GM12878 (cell line): ENCODE results near the gene TPO. TPM values are rescaled to one million over a fixed set of nuclear protein-coding genes. Genes with fewer than 3 reads are reported as not detected.

Experiments used
- ATAC-seq: fragments of 200-7000 bp; cut with Tn5 transposase; 3 replicates; pipeline ENCODE4 v1.9.1; 2020; ENCODE audit warnings: mild to moderate bottlenecking, moderate library complexity
- BruUV-seq: library from RNA; stranded (reverse); fragments of 400-500 nt; replicated peaks from 2 replicates; lab custom pipeline; 2021; lab: Mats Ljungman, UMichigan
- CTCF ChIA-PET: fragments of 300-600 bp; sonication (Branson Sonifier 250); formaldehyde crosslinking; extraction: SDS; loops from one replicate; lab custom pipeline; 2021; ENCODE audit warnings: inconsistent platforms; lab: Yijun Ruan, JAX
- POLR2A ChIA-PET: fragments of 350-600 bp; formaldehyde crosslinking; extraction: SDS; loops from one replicate; lab custom pipeline; 2021; ENCODE audit warnings: inconsistent platforms; lab: Charles Lee
- RAD21 ChIA-PET: fragments of 300-600 bp; sonication (Branson Sonifier 250); formaldehyde crosslinking; loops from one replicate; lab custom pipeline; 2023; ENCODE audit warnings: antibody characterized with exemption; ENCODE audit not compliant: unreplicated experiment; lab: Charles Lee
- SMC1A ChIA-PET: fragments of 300-600 bp; sonication (Branson Sonifier 250); formaldehyde crosslinking; loops from one replicate; lab custom pipeline; 2023; ENCODE audit not compliant: unreplicated experiment, uncharacterized antibody; lab: Charles Lee
- DNase-seq: peaks from one replicate; pipeline ENCODE4 v3.0.0-alpha.2; 2011; ENCODE audit warnings: low read depth, low spot score
- FAIRE-seq: peaks from 3 replicates; lab custom pipeline; 2011; peaks lifted over from hg19 to GRCh38; lab: Jason Lieb, UNC
- H2AFZ ChIP-seq: 2 replicates; pipeline ENCODE4 v1.6.0; 2011; ENCODE audit warnings: low read depth, low read length, control low read depth; ENCODE audit not compliant: control insufficient read depth
- H3K27ac ChIP-seq: 2 replicates; pipeline ENCODE4 v1.5.1; 2011; ENCODE audit warnings: control low read depth; ENCODE audit not compliant: control insufficient read depth, insufficient read depth
- H3K27me3 ChIP-seq, 2 experiments: replicated peaks in 1 of 2; 2 replicates each; pipeline versions ENCODE4 v1.6.0 to v1.6.1; 2011; ENCODE audit warnings: low read length in 1 of 2; ENCODE audit not compliant: control insufficient read depth in 2 of 2, insufficient read depth in 2 of 2
- H3K36me3 ChIP-seq, 2 experiments: 2 replicates each; pipeline ENCODE4 v1.5.1; 2011; ENCODE audit warnings: low read length in 1 of 2; ENCODE audit not compliant: control insufficient read depth in 2 of 2, insufficient read depth in 2 of 2
- H3K4me1 ChIP-seq: 2 replicates; pipeline ENCODE4 v1.6.1; 2011; ENCODE audit warnings: mild to moderate bottlenecking, low read length, moderate library complexity, mixed read lengths; ENCODE audit not compliant: control insufficient read depth, insufficient read depth
- H3K4me2 ChIP-seq: 2 replicates; pipeline ENCODE4 v1.6.0; 2011; ENCODE audit warnings: control low read depth; ENCODE audit not compliant: control insufficient read depth, insufficient read depth
- H3K4me3 ChIP-seq: fragments of 200-600 bp; sonication (generic); 2 replicates; pipeline ENCODE4 v1.5.1; 2016
- H3K79me2 ChIP-seq: 2 replicates; pipeline ENCODE4 v1.6.0; 2011; ENCODE audit warnings: low read length; ENCODE audit not compliant: control insufficient read depth, insufficient read depth
- H3K9ac ChIP-seq: 2 replicates; pipeline ENCODE4 v1.8.0; 2011; ENCODE audit warnings: low read length, control low read depth, mixed read lengths; ENCODE audit not compliant: control insufficient read depth, insufficient read depth
- H3K9me3 ChIP-seq: replicated peaks from 3 replicates; pipeline ENCODE4 v1.5.1; 2011; ENCODE audit warnings: mild to moderate bottlenecking, low read length; ENCODE audit not compliant: control insufficient read depth, insufficient read depth
- H4K20me1 ChIP-seq: 2 replicates; pipeline ENCODE4 v1.6.0; 2011; ENCODE audit not compliant: control insufficient read depth, insufficient read depth
- CBX5 ChIP-seq: sonication (generic); IDR thresholded peaks from 2 replicates; pipeline ENCODE4 v1.6.1; 2016; ENCODE audit warnings: low read depth, moderate library complexity, mild to moderate bottlenecking, inconsistent platforms
- CHD2 ChIP-seq: IDR thresholded peaks from 2 replicates; pipeline ENCODE4 v1.6.1; 2011; ENCODE audit warnings: low read depth, low read length, improper control_type of control experiment, borderline replicate concordance
- EP300 ChIP-seq, 2 experiments: fragments of 150-350 bp in 1 of 2; IDR thresholded peaks; 2 replicates each; pipeline ENCODE4 v1.6.1; 2011 to 2012; ENCODE audit warnings: low read depth in 2 of 2, low read length in 2 of 2, borderline replicate concordance in 1 of 2, improper control_type of control experiment in 1 of 2, inconsistent platforms in 1 of 2; ENCODE audit not compliant: control insufficient read depth in 1 of 2
- PML ChIP-seq: IDR thresholded peaks from 2 replicates; pipeline ENCODE4 v1.6.1; 2012; ENCODE audit warnings: low read length, inconsistent platforms
- SMC3 ChIP-seq: IDR thresholded peaks from 2 replicates; pipeline ENCODE4 v1.6.1; 2011; ENCODE audit warnings: low read length, improper control_type of control experiment, borderline replicate concordance
- ZNF622 ChIP-seq: fragments of 450-650 bp; IDR thresholded peaks from 2 replicates; pipeline ENCODE4 v1.6.1; 2017; ENCODE audit warnings: mild to moderate bottlenecking, inconsistent platforms
- WGBS: methylation state at CpG from one replicate; pipeline ENCODE4 v1.1.6; 2016; ENCODE audit warnings: low lambda C conversion rate; ENCODE audit not compliant: insufficient replicate concordance, insufficient coverage; ENCODE audit errors: missing lambda C conversion rate; 5-methylcytosine and 5-hydroxymethylcytosine counted together
- in situ Hi-C: fragments of 300-500 bp; cut with MboI; formaldehyde crosslinking; loops from 9 replicates; pipeline ENCODE4 v1.14.3; 2018; ENCODE audit warnings: mixed read lengths
- intact Hi-C: fragments of 100-400 bp; cut with micrococcal nuclease; formaldehyde crosslinking; loops from one replicate; pipeline ENCODE4 v1.14.2; 2022; ENCODE audit not compliant: unreplicated experiment
- polyA plus RNA-seq, 11 experiments: library from polyadenylated mRNA; depleted of rRNA in 4 of 11; unstranded in 6 of 11; stranded (reverse) in 5 of 11; fragments of >200 nt; fragmentation: Nextera tagmentation in 4 of 11; fragmentation: Illumina TruSeq in 1 of 11; extraction: Ambion mirVana in 4 of 11; extraction: Trizol in 1 of 11; gene quantifications; 1 replicate in 1 of 11; 2 replicates in 10 of 11; pipeline versions ENCODE4 v1.2.1 to v1.2.3, GENCODE V29; 2011 to 2016; ENCODE audit warnings: inconsistent platforms in 2 of 11, missing spikeins in 2 of 11, low read depth in 1 of 11
- total RNA-seq, 4 experiments: library from RNA; depleted of rRNA in 3 of 4; stranded (reverse); fragments of >200 nt in 3 of 4; fragmentation: Illumina TruSeq in 1 of 4; extraction: Trizol in 1 of 4; gene quantifications; 2 replicates each; pipeline versions ENCODE4 v1.2.1 to v1.2.3, GENCODE V29; 2013 to 2021
- TF ChIP-seq, protein P1 (sequence below): fragments of 450-650 bp; IDR thresholded peaks from 2 replicates; pipeline ENCODE4 v1.6.1; 2017; ENCODE audit warnings: low read depth, mild to moderate bottlenecking, moderate library complexity

Gene TPO
- total and polyA plus RNA-seq, 10 of the 15 experiments (the other 5 are each of a cell fraction or from before 2014, with no cell fraction given) = 0.07 to 0.11 TPM; not detected in 8

DNA sequence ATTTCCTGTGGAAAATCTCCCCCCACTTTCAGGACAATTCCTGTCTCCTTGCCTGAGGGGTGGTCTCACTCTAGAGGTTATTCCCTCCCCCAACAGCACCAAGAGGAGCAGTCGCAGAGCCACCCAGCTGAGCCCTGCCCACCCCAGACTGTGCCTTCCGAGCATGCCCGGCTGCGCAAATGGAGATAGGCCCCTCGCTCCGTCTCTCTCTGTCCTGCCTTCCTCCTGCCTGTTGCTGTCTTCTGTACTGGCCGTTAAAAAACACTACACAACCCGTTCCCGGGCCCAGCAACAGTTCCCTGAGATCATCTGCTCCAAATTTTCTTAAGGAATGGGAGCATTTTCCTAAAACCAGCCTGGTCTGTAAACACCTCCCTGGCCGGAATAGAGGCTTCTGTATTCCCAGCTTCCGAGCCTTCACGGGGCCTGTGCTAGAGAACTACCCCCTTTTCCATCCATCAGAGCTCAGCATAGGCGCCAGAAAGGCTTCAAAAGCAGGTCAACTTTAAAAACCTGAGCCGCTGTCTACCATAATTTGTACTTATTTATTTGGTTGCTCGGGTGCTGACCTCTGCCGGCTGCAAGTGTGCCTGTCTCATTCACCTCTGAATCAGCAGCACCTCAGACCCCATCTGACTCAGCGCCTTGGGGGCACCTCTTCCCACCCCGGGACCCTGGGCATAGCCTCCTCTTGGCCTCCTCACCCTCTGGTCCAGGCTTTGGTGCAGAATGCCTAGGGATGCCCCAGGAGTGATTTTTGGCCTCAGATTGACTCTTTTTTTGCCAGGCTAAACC is 171.6 kb downstream of the TPO start:
- Histone ChIP-seq H3K4me3 (no peak overlapping the region), H3K27me3 (no peaks in the 10 kb centered on the region), H4K20me1 (no peaks in the 10 kb centered on the region), H3K36me3 (no peaks in the 10 kb centered on the region), H3K79me2 (no peaks in the 10 kb centered on the region), H3K27ac (no peak overlapping the region), H2AFZ (no peak overlapping the region), H3K9ac (no peak overlapping the region), H3K4me1 (no peaks in the 10 kb centered on the region), H3K9me3 (no peaks in the 10 kb centered on the region; the same call in 2 of the 3 replicates), H3K4me2 (no peak overlapping the region)
- BruUV-seq = no TSS peak
- in situ Hi-C loops = no loop called here
- ChIA-PET SMC1A (no interaction called here), CTCF (no interaction called here), RAD21 (no interaction called here), POLR2A (no interaction called here)
- intact Hi-C loops = no loop called here
- no peak for ATAC-seq
- no peak for TF ChIP-seq PML
- no peak for TF ChIP-seq CHD2
- TF ChIP-seq ZNF622 = no peak
- no peak for TF ChIP-seq EP300 (IDR thresholded peaks at IDR 0.05; ENCODE audit: borderline replicate concordance in 1 of 2, control insufficient read depth in 1 of 2, low read depth in 2 of 2, low read length in 2 of 2)
- TF ChIP-seq, protein P1, sequence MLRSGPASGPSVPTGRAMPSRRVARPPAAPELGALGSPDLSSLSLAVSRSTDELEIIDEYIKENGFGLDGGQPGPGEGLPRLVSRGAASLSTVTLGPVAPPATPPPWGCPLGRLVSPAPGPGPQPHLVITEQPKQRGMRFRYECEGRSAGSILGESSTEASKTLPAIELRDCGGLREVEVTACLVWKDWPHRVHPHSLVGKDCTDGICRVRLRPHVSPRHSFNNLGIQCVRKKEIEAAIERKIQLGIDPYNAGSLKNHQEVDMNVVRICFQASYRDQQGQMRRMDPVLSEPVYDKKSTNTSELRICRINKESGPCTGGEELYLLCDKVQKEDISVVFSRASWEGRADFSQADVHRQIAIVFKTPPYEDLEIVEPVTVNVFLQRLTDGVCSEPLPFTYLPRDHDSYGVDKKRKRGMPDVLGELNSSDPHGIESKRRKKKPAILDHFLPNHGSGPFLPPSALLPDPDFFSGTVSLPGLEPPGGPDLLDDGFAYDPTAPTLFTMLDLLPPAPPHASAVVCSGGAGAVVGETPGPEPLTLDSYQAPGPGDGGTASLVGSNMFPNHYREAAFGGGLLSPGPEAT = no peak
- TF ChIP-seq CBX5 = no peak
- TF ChIP-seq SMC3 = no peak
- WGBS = 44% methylated on average over 16 of the region's 18 CpGs
- no peak for DNase-seq
- no peak for FAIRE-seq
